GM23248 (cell line): ENCODE results near the gene UQCR10.

Experiments used
- EZH2 ChIP-seq: fragments of 200-600 bp; sonication (generic); IDR thresholded peaks from 2 replicates; pipeline ENCODE4 v1.6.1; 2018; ENCODE audit warnings: antibody characterized with exemption, mild to moderate bottlenecking; ENCODE audit not compliant: insufficient read depth, poor library complexity, severe bottlenecking
- EZH2phosphoT487 ChIP-seq: fragments of 200-600 bp; sonication (generic); IDR thresholded peaks from 2 replicates; pipeline ENCODE4 v1.6.1; 2018; ENCODE audit warnings: antibody characterized with exemption, moderate library complexity, mild to moderate bottlenecking, low read depth; ENCODE audit not compliant: insufficient read depth

GRCh38 chr22:29784451-29785361, 17.5 kb downstream of the UQCR10 start:
- TF ChIP-seq EZH2phosphoT487 (no peak), EZH2 (no peak)
